GM19455 (cell line): ENCODE measurements around the gene FAM186B.

Experiments used
- ATAC-seq: cut with Tn5 transposase; IDR thresholded peaks from one replicate; pipeline ENCODE4 v1.9.1; 2021; ENCODE audit not compliant: unreplicated experiment

The FAM186B gene

GRCh38 chr12:49553512-49554088, 51.8 kb downstream of the FAM186B start:
- ATAC-seq: no peak

- ATAC-seq: no peak
These were observed 52.5 kb downstream of the FAM186B start for GRCh38 chr12:49552899-49553298.

- no peak for ATAC-seq
These were observed 53.0 kb downstream of the FAM186B start for GRCh38 chr12:49552425-49552824.

- ATAC-seq: no peak
These were observed 53.4 kb downstream of the FAM186B start for GRCh38 chr12:49552014-49552413.

GRCh38 chr12:49550693-49551252, 54.7 kb downstream of the FAM186B start:
- no peak for ATAC-seq

- no peak for ATAC-seq
These were observed 55.4 kb downstream of the FAM186B start for GRCh38 chr12:49549735-49550692.

GRCh38 chr12:49548822-49549648, 56.4 kb downstream of the FAM186B start:
- no peak for ATAC-seq

GRCh38 chr12:49548481-49548821, 57.0 kb downstream of the FAM186B start:
- ATAC-seq: no peak

GRCh38 chr12:49547090-49547690, 58.2 kb downstream of the FAM186B start:
- ATAC-seq: no peak

- ATAC-seq: no peak
These were observed 59.0 kb downstream of the FAM186B start for GRCh38 chr12:49546481-49546880.

- no peak for ATAC-seq
These were observed 59.6 kb downstream of the FAM186B start for GRCh38 chr12:49545815-49546214.

- no peak for ATAC-seq
These were observed 61.3 kb downstream of the FAM186B start for GRCh38 chr12:49543914-49544815.

GRCh38 chr12:49543221-49543913, 62.1 kb downstream of the FAM186B start:
- no peak for ATAC-seq

- no peak for ATAC-seq
These were observed 62.8 kb downstream of the FAM186B start for GRCh38 chr12:49542592-49543160.

GRCh38 chr12:49541911-49542505, 63.4 kb downstream of the FAM186B start:
- ATAC-seq: no peak

GRCh38 chr12:49541140-49541861, 64.1 kb downstream of the FAM186B start:
- ATAC-seq: no peak

GRCh38 chr12:49540229-49541139, 65.0 kb downstream of the FAM186B start:
- no peak for ATAC-seq
